Measurements from ENCODE around the gene TLE3. TPM values are rescaled to one million over a fixed set of nuclear protein-coding genes. Genes with fewer than 3 reads are reported as not detected.

Gene TLE3
- total and polyA plus RNA-seq, 2 of the 13 experiments (the other 11 are each of a cell fraction or from before 2014, with no cell fraction given) = 11.9 to 13.8 TPM

GRCh38 chr15:70140543-70141375 is 43.0 kb upstream of the TLE3 start (continued):
- TF ChIP-seq YEATS2 (CRISPR knock-in tag; IDR thresholded peaks at IDR 0.05; ENCODE audit: borderline replicate concordance) (no peak; the same call in 1 of the 2 replicates), RARA (CRISPR knock-in tag; IDR thresholded peaks at IDR 0.05) (peak; percentile 95), ATF7 (IDR thresholded peaks at IDR 0.05) (no peak), ATF7 (CRISPR knock-in tag; IDR thresholded peaks at IDR 0.05) (peak; percentile 91), THAP9 (CRISPR knock-in tag; IDR thresholded peaks at IDR 0.05; ENCODE audit: borderline replicate concordance) (peak; percentile 71; the same call in 1 of the 2 replicates), HOXD1 (CRISPR knock-in tag; IDR thresholded peaks at IDR 0.05) (peak; percentile 96), TBX2 (CRISPR knock-in tag; IDR thresholded peaks at IDR 0.05; ENCODE audit: borderline replicate concordance) (peak; percentile 100), KAT2B (IDR thresholded peaks at IDR 0.05; ENCODE audit: borderline replicate concordance, low read depth, low read length) (no peak), NFE2L2 (IDR thresholded peaks at IDR 0.05; ENCODE audit: low read length) (no peak), MEIS1 (CRISPR knock-in tag; IDR thresholded peaks at IDR 0.05; ENCODE audit: borderline replicate concordance) (peak; percentile 88; the same call in 1 of the 2 replicates), NR0B2 (CRISPR knock-in tag; IDR thresholded peaks at IDR 0.05) (peak; percentile 83; the same call in 1 of the 2 replicates), SP140L (CRISPR knock-in tag; IDR thresholded peaks at IDR 0.05; ENCODE audit: borderline replicate concordance) (peak; percentile 80; the same call in 1 of the 2 replicates)
- TF ChIP-seq, protein P1, sequence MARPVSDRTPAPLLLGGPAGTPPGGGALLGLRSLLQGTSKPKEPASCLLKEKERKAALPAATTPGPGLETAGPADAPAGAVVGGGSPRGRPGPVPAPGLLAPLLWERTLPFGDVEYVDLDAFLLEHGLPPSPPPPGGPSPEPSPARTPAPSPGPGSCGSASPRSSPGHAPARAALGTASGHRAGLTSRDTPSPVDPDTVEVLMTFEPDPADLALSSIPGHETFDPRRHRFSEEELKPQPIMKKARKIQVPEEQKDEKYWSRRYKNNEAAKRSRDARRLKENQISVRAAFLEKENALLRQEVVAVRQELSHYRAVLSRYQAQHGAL (CRISPR knock-in tag; IDR thresholded peaks at IDR 0.05; ENCODE audit: not compliant biosample characterization) = no peak
- TF ChIP-seq, protein P2, sequence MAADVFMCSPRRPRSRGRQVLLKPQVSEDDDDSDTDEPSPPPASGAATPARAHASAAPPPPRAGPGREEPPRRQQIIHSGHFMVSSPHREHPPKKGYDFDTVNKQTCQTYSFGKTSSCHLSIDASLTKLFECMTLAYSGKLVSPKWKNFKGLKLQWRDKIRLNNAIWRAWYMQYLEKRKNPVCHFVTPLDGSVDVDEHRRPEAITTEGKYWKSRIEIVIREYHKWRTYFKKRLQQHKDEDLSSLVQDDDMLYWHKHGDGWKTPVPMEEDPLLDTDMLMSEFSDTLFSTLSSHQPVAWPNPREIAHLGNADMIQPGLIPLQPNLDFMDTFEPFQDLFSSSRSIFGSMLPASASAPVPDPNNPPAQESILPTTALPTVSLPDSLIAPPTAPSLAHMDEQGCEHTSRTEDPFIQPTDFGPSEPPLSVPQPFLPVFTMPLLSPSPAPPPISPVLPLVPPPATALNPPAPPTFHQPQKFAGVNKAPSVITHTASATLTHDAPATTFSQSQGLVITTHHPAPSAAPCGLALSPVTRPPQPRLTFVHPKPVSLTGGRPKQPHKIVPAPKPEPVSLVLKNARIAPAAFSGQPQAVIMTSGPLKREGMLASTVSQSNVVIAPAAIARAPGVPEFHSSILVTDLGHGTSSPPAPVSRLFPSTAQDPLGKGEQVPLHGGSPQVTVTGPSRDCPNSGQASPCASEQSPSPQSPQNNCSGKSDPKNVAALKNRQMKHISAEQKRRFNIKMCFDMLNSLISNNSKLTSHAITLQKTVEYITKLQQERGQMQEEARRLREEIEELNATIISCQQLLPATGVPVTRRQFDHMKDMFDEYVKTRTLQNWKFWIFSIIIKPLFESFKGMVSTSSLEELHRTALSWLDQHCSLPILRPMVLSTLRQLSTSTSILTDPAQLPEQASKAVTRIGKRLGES (CRISPR knock-in tag; IDR thresholded peaks at IDR 0.05; ENCODE audit: borderline replicate concordance) = no peak
- TF ChIP-seq, protein P3, sequence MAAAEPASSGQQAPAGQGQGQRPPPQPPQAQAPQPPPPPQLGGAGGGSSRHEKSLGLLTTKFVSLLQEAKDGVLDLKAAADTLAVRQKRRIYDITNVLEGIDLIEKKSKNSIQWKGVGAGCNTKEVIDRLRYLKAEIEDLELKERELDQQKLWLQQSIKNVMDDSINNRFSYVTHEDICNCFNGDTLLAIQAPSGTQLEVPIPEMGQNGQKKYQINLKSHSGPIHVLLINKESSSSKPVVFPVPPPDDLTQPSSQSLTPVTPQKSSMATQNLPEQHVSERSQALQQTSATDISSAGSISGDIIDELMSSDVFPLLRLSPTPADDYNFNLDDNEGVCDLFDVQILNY (CRISPR knock-in tag; conservative IDR thresholded peaks at IDR 0.05) = no peak
